Keratinocyte (primary cell): ENCODE data around the gene ZC3H14. TPM values are rescaled to one million over a fixed set of nuclear protein-coding genes. Genes with fewer than 3 reads are reported as not detected.

ENCODE experiments used
- DNase-seq: peaks from one replicate; pipeline ENCODE4 v3.0.0-alpha.2; 2011; ENCODE audit warnings: low read depth, missing footprints, low spot score
- FAIRE-seq: peaks from 2 replicates; lab custom pipeline; 2011; peaks lifted over from hg19 to GRCh38; lab: Jason Lieb, UNC
- H2AFZ ChIP-seq: 2 replicates; pipeline ENCODE4 v1.6.0; 2012; ENCODE audit warnings: low read length, control low read depth, inconsistent platforms; ENCODE audit not compliant: control insufficient read depth
- H3K27ac ChIP-seq: 2 replicates; pipeline ENCODE4 v1.5.1; 2011; ENCODE audit warnings: low read length; ENCODE audit not compliant: control insufficient read depth, insufficient read depth
- H3K27me3 ChIP-seq: 3 replicates; pipeline ENCODE4 v1.6.0; 2011; ENCODE audit warnings: low read length; ENCODE audit not compliant: control insufficient read depth, insufficient read depth; ENCODE audit errors: extremely low read depth
- H3K36me3 ChIP-seq, 2 experiments: 2 replicates in 1 of 2; 3 replicates in 1 of 2; pipeline ENCODE4 v1.5.1; 2011; ENCODE audit warnings: low read length in 2 of 2, mild to moderate bottlenecking in 1 of 2; ENCODE audit not compliant: control insufficient read depth in 2 of 2, insufficient read depth in 2 of 2; ENCODE audit errors: extremely low read depth in 1 of 2
- H3K4me1 ChIP-seq: 3 replicates; pipeline ENCODE4 v1.5.1; 2011; ENCODE audit warnings: low read length; ENCODE audit not compliant: control insufficient read depth, insufficient read depth; ENCODE audit errors: extremely low read depth
- H3K4me2 ChIP-seq: 3 replicates; pipeline ENCODE4 v1.6.0; 2011; ENCODE audit warnings: low read depth, low read length; ENCODE audit not compliant: control insufficient read depth, insufficient read depth; ENCODE audit errors: extremely low read depth
- H3K4me3 ChIP-seq, 3 experiments: fragments of 200-600 bp in 1 of 3; sonication (generic) in 1 of 3; 2 replicates in 2 of 3; 3 replicates in 1 of 3; pipeline ENCODE4 v1.5.1; 2011 to 2016; ENCODE audit warnings: low read length in 3 of 3, mild to moderate bottlenecking in 3 of 3, control low read depth in 2 of 3, inconsistent platforms in 1 of 3, low read depth in 1 of 3, mixed read lengths in 1 of 3, mixed run types in 1 of 3, moderate library complexity in 1 of 3; ENCODE audit not compliant: control insufficient read depth in 2 of 3, insufficient read depth in 2 of 3; ENCODE audit errors: extremely low read depth in 1 of 3
- H3K79me2 ChIP-seq: 2 replicates; pipeline ENCODE4 v1.6.0; 2012; ENCODE audit warnings: low read length; ENCODE audit not compliant: control insufficient read depth, insufficient read depth
- H3K9ac ChIP-seq: 3 replicates; pipeline ENCODE4 v1.6.0; 2011; ENCODE audit warnings: low read length; ENCODE audit not compliant: control insufficient read depth, insufficient read depth; ENCODE audit errors: extremely low read depth
- H3K9me1 ChIP-seq: 3 replicates; pipeline ENCODE4 v1.6.0; 2011; ENCODE audit warnings: low read length; ENCODE audit not compliant: control insufficient read depth, insufficient read depth; ENCODE audit errors: extremely low read depth
- H3K9me3 ChIP-seq: 2 replicates; pipeline ENCODE4 v1.5.1; 2012; ENCODE audit warnings: low read depth, low read length; ENCODE audit not compliant: control insufficient read depth
- H4K20me1 ChIP-seq: 3 replicates; pipeline ENCODE4 v1.6.0; 2011; ENCODE audit warnings: low read length; ENCODE audit not compliant: control insufficient read depth, insufficient read depth; ENCODE audit errors: extremely low read depth
- CTCF ChIP-seq, 3 experiments: IDR thresholded peaks in 1 of 3; conservative IDR thresholded peaks in 1 of 3; optimal IDR thresholded peaks in 1 of 3; 2 replicates in 2 of 3; 3 replicates in 1 of 3; pipeline versions ENCODE3 to v1.5.1; 2011; ENCODE audit warnings: low read length in 3 of 3, mild to moderate bottlenecking in 3 of 3, moderate library complexity in 2 of 3, control low read depth in 1 of 3, inconsistent platforms in 1 of 3; ENCODE audit not compliant: insufficient read depth in 2 of 3; ENCODE audit errors: extremely low read depth in 1 of 3
- EZH2 ChIP-seq: IDR thresholded peaks from one replicate; pipeline ENCODE4 v1.6.1; 2012; ENCODE audit warnings: inconsistent platforms, mild to moderate bottlenecking, low read length, moderate library complexity
- dilution Hi-C: fragments of 300-500 bp; cut with MboI; formaldehyde crosslinking; loops from one replicate; pipeline ENCODE4 v1.7.0; 2020; ENCODE audit warnings: low sequenced_read_pairs; ENCODE audit not compliant: extremely low pct_ligation_motif_present
- polyA plus RNA-seq, 5 experiments: library from polyadenylated mRNA; depleted of rRNA in 3 of 5; stranded (reverse) in 3 of 5; stranded (forward) in 1 of 5; unstranded in 1 of 5; fragments of >200 nt; gene quantifications; 1 replicate in 1 of 5; 2 replicates in 3 of 5; 3 replicates in 1 of 5; pipeline versions ENCODE4 v1.2.1 to v1.2.3, GENCODE V29; 2011 to 2012; ENCODE audit warnings: missing spikeins in 2 of 5, low read depth in 1 of 5, low replicate concordance in 1 of 5

Gene ZC3H14
- polyA plus RNA-seq, 1 donor (not counting 4 experiments of a cell fraction or from before 2014, with no cell fraction given), result 129 TPM

DNA sequence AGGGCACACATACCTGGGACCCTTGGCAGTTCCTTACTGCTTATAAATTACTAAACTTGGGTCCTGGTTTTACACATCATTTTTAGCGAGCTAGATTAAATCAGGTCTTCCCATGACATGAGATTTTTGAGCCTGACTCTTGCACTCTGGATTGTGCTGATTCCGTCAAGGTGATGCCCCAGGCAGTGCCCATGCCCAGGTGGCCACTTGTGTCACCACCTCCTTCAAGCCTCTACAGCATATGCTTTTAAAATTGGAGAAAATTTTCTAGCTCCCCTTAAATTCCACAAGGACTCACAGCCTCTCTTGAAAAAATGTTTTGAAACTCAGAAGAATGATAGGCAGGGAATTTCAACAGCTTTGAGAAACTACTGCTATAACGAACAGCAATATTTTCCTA is 17.6 kb upstream of the ZC3H14 start:
- no peak overlapping the region for H3K27ac ChIP-seq
- no peak overlapping the region for H2AFZ ChIP-seq
- FAIRE-seq, result no peak
- TF ChIP-seq EZH2 (no peak), CTCF (optimal IDR thresholded peaks at IDR 0.05 in 1 of 3, IDR thresholded peaks at IDR 0.05 in 1 of 3, conservative IDR thresholded peaks at IDR 0.05 in 1 of 3; ENCODE audit: extremely low read depth in 1 of 3, insufficient read depth in 2 of 3, low read length in 3 of 3) (no peak)
- no peaks in the 10 kb centered on the region for H4K20me1 ChIP-seq
- H3K79me2 ChIP-seq, result peaks cover 33% of the 10 kb centered on the region
- dilution Hi-C loops, result no loop called here
- H3K9me1 ChIP-seq, result no peaks in the 10 kb centered on the region
- H3K4me3 ChIP-seq, result no peak overlapping the region
- no peaks in the 10 kb centered on the region for H3K9me3 ChIP-seq
- no peaks in the 10 kb centered on the region for H3K27me3 ChIP-seq
- H3K9ac ChIP-seq, result no peak overlapping the region
- H3K4me2 ChIP-seq, result no peak overlapping the region
- peaks cover 5 to 16% of the 10 kb centered on the region in 2 experiments for H3K36me3 ChIP-seq
- peaks cover 3% of the 10 kb centered on the region for H3K4me1 ChIP-seq
- DNase-seq, result no peak

GRCh38 chr14:88546621-88547385 is 16.0 kb upstream of the ZC3H14 start:
- Histone ChIP-seq H4K20me1 (no peaks in the 10 kb centered on the region), H3K4me1 (peaks cover 6% of the 10 kb centered on the region), H2AFZ (no peak overlapping the region), H3K27ac (no peak overlapping the region), H3K27me3 (no peaks in the 10 kb centered on the region), H3K79me2 (peaks cover 39% of the 10 kb centered on the region), H3K9me3 (no peaks in the 10 kb centered on the region), H3K36me3 (peaks cover 7 to 16% of the 10 kb centered on the region in 2 experiments), H3K4me3 (no peak overlapping the region), H3K9me1 (no peaks in the 10 kb centered on the region), H3K4me2 (no peak overlapping the region), H3K9ac (no peak overlapping the region)
- FAIRE-seq, result no peak
- dilution Hi-C loops, result no loop called here
- TF ChIP-seq CTCF (optimal IDR thresholded peaks at IDR 0.05 in 1 of 3, IDR thresholded peaks at IDR 0.05 in 1 of 3, conservative IDR thresholded peaks at IDR 0.05 in 1 of 3; ENCODE audit: extremely low read depth in 1 of 3, insufficient read depth in 2 of 3, low read length in 3 of 3) (no peak), EZH2 (no peak)
- no peak for DNase-seq
